NCI-H748 (cell line): ENCODE measurements around the gene MAB21L4.

ENCODE experiments used
- DNase-seq: peaks from one replicate; lab custom pipeline; 2025; ENCODE audit not compliant: unreplicated experiment; lab: John Stamatoyannopoulos, UW

Gene MAB21L4

DNA sequence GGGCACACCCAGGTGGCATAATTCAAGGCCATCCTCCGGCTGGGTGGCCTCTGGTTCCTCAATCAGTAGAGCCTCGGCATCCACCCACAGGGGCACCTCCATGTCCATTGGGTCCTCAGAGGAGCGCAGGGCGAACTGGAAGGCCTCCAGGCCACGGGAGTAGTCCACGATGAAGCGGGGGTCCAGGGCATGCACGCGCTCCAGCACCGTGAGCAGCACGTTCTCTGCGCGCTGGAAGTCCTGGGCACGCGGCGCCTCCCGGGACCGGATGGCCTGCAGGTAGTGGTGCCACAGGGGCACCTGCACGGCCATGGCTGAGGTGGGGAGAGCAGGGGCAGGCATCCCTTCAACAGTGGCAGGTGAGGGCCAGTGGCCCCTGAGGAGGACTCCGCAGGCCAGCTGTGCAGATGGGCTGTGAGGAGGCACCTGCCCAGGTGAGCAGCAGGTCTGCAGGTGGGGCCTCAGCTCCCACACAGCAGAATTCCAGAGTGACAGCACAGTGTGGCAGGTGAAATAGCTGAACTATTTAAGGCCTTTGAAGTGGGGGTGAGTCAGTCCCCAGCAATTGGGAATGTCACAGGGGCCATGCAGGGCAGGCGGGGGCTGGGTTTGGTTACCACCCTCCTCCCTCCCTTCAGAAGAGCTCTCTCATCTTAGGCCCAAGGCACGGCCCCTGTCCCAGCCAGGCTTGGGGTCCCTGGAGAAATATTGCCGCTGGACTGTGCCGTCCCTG is at the start of gene MAB21L4:
TSS of gene MAB21L4 (minus strand) at position 501 of the 733 bp plus-strand sequence. CDS start at position 342, 159 bp downstream.
- DNase-seq = no peak

DNA sequence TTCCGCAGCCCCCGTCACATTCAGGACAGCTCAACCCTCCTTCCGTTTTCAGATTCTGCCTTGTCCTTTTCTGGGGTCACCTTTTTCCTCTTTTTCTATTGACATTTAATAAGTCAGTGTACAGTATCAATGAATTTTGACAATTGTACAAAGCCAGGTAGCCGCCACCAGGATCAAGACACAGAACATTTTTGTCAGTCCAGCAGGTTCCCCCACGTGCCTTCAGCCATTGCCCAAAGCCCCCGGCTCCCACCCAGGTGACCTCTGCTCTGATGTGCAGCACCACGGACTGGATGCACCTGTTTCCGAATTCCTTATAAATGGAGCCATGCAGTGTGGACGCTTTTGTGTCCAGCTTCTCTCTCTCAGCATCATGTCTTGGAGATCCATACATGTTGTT is 40.1 kb upstream of the MAB21L4 start:
- no peak for DNase-seq

DNA sequence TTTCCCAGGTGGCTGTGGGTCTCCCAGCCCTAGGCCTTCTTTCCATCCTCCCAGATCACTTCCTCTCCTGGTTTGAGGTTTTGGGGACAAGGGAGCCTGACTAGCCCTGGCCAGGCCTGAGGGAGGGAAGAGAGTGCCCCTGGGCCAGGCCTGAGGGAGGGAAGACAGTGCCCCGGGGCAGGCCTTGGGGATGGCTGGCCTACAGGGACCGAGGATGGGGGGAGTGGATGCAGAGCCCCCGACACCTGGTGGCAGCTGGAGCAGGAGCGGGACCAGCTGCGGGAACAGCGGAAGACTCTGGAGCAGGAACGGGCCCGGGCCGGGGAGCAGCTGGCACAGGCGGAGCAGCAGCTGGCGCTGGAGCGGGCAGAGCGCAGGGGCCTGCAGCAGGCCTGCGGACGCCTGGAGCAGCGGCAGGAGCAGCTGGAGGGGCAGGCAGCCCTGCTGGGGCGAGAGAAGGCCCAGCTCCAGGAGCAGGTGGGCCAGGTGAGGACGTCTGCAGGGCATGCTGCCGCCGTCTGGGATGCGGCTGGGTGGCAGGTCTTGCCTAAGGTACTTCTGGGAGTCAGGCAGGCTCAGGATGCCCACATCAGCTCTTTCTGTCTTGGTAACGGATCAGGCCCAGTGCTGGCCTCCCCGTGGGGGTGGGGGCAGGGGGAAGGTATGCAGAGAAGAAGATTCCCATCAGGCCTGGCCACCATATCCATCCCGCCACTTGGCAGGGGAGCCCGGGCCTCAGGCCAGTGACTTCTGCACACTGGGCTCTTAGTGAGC is 39.3 kb upstream of the MAB21L4 start:
- DNase-seq = no peak

DNA sequence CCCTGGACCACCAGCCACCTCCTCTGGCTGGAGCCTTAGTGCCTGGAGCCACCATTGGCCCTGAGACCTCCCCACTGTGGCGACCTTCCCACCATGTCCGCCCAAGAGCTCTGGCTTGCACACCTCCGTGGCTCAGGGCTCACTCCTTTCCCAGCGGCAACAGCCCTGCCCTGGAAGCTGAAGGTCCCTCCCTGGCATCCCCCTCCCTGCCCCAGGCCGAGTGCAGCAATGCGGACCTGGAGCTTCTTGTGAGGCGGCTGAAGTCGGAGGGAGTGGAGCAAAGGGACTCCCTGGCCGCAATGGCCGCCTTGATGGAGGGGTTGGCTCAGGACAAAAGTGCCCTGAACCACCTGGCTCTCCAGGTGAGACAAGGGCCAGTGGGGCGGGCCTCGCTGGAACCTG is 38.7 kb upstream of the MAB21L4 start:
- no peak for DNase-seq

DNA sequence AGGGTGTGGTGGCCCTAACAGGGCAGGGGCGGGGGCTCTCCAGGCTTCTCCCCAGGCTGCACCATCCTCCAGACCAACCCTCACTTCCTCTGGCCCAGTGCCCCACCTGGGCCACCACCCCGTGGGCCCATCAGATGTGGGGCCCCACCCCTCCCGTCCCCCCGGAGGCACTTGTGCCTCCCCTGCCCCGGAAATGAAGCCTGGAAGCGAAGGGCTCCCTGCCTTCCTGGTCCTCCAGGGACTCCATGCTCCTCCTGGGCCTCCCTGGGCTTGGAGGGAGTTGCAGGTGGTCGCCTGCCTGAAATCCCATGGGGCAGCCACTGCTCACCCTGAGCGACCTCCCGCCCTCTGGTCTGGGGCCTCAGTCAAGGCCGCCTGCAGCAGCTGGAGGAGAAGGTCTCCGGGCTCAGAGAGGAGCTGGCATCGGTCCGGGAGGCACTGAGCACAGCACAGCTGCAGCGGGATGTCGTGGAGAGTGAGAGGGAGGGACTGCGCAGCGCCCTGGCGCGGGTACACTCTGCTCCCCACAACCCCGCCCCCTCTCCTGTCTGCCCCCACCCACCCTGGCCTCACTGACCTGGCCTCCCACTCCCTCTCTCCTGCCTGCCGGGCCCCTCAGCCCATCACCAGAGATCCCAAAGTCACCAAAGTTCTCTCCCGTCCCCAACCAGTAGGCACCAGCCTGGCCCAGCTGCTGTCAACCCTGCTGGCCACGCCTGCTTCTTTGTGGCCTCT is 38.2 kb upstream of the MAB21L4 start:
- DNase-seq = no peak

DNA sequence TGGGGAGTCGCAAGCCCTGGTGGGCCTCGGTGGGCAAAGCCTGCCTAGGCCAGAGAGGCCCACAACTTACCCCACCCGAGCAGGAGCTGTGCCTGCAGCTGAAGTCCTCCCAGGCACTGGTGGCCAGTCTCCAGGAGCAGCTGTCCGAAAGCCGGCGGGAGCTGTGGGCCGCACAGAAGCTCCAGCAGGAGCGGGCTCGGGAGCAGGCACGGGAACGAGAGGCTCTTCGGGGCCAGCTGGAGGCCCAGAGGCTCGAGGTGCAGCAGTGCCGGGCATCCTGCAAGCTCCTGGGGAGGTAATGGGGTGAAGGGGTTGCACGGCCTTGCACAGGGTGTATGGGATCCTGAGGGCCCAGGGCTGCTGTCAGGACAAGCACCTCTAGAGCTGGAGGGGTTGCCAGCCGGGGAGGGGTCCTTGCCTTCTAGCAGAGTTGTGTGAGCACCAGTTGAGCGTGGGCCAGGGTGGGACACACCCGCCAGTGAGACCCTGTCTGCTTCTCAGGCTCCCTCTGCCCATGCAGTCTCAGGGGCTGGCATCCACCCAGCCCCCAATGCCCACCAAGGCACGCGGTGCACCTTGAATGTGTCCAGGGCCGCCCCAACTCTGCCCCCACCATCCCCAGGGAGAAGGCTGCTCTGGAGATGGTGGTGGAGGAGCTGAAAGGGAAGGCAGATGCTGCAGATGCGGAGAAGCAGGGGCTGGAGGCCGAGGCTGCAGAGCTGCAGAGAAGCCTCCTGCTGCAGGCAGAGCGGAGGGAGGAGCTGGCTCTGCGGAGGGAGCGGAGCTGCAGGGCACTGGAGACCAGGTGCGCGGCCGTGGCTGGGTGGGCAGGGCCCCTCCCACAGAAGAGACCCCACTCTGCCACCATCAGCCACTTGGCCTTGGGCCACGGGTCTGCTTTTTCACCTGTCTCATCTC is 37.4 kb upstream of the MAB21L4 start:
- DNase-seq = no peak

DNA sequence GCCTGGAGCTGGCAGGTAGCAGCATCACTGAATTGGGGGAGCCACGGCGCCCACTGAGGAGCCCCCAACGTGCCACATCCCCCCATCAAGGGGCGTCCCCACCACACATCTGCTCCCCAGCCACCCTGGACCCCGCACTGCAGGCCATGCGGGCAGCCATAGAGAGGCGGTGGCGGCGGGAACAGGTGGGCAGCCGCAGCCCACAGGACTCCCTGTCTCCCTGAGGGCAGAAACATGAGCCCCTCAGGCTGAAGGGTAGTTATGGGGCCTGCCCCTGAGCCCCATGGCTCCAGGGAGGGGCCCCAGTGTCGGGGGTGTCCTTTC is 36.7 kb upstream of the MAB21L4 start:
- DNase-seq = no peak

DNA sequence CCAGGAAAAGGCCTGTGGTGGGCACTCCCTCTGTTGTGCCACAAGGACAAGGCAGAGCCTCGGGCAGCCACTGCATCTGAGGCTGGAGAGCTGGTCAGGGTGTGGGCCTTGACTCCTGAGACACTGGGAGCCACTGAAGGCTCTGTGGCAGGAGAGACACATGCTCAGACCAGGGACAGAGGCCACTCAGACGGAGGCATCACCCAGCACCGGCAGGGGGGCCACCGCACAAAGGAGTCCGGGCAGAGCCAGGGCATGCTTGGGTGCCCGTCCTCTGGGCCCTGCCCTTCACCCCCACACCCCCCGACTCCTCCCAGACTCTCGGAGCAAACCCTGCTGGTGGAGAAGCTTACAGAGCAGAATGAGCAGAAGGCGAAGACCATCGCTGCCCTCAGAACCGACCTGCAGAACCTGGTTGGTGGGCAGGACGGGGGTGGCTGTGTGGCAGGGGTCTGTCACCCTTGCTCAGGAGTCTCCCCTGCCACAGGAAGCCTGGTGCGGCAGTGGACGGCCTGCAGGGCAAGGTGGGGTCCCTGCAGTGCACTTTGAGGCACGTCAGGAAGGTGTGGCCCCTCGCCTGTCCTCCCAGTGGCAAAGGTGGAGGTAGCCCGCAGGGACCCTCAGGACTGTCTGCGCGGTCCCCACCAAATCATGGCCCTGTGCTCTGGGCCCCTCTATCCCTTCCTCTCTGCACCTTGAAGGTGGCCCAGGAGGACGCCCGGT is 36.2 kb upstream of the MAB21L4 start:
- no peak for DNase-seq

DNA sequence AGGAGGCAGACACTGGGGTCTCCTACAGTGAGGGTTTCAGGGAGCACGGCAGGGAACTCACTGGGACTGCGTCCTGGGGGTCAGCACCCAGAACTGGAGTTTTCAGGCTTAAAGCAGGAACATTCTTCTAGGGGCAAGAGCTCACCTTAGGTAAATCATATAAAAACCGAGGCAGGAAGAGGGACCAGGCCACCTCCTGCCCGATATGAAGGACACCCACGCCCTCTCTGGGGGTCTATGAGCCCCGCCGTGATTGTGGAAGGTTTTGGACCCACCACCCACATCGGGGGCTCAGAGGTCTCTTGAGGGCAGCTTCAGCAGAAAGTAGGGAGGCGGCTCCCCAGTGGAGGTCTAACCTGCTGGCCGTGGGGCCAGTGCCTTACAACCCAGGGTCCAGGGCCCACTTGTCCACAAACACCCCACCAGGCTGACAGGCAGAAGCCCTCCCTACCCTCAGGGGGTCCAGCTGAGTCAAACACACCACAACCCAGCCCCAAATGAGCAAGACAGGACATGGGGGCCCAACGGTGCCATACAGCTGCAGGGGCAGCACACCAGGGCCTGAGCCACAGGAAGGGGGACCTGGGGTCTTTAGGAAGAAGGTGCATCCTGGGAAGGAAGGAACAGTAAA is 35.5 kb upstream of the MAB21L4 start:
- DNase-seq = no peak

DNA sequence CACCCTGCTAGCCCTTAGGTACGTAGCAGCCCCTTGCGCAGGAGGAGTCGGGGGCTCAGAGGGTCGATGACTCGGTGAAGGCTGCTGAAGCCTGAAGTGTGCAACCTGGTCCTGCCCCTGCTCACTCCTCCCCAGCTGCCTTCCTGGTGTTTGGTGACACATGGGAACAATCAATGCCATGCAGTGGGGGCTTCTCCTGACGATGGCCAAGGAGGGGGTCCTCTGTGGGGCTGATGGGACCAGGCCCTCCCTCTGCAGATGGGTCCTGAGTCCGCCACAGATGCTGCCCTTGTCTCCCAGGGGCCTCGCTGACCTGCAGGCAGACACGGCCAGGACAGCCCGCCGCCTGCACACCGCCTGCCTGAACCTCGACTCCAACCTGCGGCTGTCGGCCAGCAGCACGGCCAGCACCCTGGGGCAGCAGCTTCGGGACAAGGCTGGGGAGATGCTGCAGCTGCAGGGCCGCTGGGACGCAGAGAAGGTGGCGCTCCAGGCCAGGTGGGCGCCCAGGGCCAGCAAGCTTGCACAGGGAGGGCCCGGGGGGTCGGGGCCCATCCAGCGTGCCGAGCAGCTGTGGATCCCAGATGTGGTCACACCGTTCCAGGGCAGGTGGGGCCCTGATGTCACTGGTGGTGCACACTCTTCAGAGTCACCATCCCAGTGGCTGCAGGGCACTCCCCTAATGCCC is 34.8 kb upstream of the MAB21L4 start:
- no peak for DNase-seq

DNA sequence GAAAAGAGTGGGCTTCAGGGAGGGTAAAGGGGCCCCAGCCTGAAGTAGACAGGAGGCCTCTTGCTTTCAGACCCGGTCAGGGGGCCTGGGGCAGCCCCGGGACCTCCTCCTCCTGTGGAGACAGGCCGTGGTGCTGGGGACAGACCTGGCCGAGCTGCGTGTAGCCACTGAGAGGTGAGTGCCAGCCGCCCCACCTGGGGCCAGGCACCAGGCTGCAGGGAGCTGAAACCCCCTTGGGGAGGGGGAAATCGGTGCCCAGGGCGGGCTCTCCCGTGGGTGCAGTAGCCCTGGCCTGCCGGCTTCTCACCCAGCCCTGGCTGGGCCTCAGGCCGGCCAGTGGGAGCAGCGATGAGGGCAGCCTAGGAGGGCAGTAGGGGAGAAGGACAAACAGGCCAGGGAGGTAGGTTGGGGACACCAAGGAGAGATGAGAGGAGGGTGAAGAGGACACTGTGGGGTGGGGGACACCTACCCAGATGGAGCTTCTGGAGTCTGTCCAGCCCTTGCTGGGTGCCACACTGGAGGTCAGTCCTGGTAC is 34.2 kb upstream of the MAB21L4 start:
- DNase-seq = no peak

DNA sequence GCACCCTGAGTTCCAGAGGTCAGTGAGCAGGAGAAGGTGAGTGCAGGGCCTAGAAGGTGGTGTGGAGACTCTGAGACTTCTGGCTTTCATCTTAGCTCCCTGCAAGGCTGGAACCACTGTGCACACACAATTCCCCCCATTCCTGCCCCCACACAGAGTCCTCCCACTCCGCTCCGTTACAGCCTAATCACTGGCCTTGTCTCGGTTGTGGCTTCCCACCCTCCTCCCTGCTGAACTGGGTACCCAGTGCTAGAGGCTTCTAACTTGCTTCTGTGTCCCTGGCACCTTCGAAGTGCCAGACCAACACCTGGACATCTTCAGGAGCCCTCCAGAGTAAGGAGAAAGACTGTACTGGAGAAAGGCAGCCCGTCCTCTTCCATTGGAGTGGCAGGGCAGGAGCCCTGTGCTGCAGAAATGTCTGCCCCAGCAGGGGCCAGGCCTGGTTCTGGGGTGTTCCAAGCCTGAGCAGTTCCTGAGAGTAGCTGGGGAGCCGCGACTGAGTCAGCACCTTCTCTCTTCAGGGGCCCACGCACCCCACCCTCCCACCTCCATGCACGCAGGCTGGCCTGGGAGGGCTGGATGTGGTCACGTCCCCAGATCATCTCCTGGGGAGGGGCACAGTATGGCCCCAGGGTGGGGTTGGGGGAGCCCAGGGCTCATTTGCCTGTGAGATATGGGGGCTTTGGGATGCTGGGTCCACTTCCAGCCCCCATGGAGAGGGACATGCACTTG is 33.6 kb upstream of the MAB21L4 start:
- DNase-seq = no peak

DNA sequence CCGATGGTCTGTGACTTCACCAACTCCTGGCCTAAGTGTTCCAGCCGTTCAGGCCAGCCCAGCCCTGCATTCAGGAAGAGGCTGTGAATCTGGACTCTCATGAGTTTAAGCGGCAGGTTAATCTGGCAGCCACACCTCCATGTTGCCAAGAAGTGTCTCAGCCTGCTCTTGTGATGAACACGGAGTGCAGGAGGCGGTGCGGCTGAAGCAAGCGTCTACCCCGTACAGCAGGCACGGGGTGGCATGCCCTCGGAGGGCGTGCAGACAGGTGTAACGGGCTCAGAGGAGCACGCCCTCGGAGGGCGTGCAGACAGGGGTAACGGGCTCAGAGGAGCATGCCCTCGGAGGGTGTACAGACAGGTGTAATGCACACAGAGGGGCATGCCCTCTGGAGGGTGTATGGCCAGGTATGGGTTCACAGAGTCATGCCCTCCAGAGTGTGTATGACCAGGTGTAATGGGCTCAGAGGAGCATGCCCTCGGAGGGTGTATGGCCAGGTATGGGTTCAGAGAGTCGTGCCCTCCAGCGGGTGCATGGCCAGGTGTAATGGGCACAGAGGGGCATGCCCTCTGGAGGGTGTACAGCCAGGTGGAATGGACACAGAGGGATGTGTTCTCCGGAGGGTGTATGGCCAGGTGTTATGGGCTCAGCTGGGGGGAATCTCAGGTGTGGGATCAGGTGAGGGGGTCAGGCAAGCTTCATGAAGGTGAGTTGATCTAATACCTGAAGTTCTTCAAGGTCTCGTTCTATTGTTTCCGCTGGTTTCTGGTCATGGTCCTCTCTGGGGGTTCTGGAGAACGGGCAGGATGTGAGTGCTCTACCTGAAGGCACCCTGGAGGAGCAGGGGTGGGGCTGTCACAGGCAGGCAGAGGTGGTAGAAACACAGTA is 32.8 kb upstream of the MAB21L4 start:
- no peak for DNase-seq

DNA sequence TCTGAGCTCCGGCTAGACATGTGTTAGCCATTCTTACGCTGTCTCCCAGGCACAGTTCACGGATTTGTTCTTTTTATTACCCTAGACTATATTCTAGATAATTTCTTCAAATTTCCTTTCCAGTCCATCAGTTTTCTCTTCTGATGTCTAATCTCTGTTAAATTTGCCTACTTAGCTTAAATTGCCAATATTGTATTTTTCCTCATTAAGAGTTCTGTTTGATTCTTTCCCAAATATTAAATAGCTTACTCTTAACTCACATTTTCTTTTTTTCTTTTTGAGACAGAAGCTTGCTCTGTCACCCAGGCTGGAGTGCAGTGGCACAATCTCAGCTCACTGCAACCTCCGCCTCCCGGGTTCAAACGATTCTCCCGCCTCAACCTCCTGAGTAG is 31.4 kb upstream of the MAB21L4 start:
- no peak for DNase-seq

DNA sequence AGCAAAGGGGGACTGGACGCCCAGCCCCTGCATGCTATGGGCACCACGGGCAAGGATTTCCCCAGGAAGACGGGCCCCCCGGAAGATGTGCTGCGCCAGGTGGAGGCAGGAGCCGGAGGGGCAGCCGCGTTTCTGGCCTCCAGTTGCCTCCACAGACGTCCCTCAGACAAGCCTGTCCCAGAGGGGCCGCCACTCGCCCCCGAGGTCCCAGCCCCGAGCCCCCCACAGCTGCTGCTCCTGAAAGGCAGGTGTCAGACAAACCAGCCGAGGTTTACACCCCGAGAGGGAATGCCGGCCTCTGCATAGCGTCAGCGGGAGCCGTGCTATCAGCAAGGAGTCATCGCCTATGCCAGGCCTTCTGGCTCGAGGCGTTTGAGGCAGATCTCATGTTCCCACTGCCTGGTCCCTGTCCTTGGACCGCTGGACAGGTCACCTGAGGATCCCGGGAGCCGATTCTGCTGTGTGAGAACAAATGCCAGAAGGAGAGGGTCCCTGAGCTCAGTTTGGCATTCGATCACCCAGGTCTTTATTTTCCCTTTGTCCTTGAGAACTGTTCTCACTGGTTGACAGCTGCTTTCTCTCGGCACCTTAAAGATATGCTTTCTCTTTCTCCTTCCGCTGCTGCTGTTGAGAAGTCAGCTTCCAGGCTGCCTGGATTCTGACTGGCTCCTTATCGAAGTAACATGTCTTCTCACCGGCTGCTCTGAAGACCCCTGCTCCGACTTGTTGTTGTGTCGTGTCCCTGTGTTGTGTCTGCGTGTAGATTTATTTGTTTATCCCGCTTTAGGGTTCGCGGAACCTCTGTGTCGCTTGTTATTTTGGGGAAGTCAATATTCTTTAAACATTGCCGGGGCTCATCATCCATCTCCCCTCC is 30.8 kb upstream of the MAB21L4 start:
- no peak for DNase-seq
